Fibroblast of skin of right quadriceps (primary cell): ENCODE results near the gene TNIP2.

ENCODE experiments used
- DNase-seq: peaks from one replicate; pipeline ENCODE4 v3.0.0-alpha.2; 2013

The TNIP2 gene

DNA sequence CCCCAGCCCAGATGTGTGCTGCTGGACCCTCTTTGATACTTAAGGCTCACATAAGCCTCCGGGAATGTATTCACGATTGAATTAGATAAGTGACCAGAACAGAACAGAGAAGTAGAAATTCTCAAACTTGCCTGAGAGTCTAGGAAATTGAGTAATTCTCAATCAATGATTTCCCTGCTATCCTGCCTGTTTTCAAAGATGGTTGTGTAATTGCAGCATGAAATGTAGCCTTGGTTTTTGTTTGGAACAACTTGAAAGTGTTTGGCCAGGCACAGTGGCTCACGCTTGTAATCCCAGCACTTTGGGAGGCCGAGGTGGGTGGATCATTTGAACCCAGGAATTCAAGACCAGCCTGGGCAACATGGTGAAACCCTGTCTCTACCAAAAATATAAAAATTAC lies 41.2 kb downstream of the TNIP2 start:
- no peak for DNase-seq

DNA sequence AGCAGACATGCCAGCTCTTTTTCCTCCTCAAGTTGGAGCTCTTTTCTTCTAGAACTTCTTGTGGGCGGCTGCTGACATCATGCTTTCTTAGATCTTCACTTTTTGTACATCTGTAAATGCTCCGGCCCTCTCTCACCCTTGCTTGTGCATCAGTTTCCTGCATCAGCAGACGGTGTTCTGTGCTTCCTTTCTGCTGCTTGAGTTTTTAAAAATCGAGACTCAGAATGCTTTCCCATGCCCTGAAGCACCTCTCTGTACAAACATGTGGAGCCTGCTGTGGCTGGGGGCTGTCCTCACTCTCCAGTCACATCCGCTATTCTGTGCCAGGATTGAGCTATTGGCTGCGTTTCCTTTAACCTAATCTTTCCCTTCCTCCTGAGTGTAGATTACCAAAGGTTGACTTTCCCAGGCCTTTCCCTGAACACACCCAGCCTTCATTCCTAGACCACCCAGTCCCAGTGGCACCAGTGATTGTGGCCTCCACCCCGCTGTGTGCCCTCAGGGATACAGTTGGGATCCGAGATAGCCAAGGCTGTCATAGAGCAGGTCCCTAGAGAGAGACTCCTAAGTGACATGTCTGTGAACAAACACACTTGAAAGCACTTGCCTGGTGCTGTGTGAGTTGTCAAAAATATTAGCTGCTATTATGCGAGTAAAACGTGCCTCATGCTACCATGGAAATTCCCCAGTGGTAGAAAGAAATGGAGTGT lies 41.9 kb downstream of the TNIP2 start:
- DNase-seq, result no peak

DNA sequence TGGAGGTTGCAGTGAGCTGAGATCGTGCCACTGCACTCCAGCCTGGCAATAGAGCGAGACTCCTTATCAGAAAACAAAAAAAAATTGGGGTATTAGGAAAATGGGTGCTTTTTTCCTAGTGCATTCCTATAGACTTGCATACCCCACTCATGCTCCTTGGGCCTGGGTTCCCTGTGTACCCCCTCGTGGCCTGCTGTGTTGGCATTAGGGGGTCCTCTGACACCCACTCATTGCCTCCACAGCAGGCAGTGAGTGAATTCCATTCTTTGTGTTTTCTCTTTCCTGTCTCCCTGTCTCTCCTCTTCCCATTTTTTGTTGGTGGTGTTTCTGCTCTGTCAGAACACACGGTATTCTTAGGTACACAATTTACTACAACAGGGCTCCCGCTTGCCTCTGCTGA lies 42.8 kb downstream of the TNIP2 start:
- no peak for DNase-seq

DNA sequence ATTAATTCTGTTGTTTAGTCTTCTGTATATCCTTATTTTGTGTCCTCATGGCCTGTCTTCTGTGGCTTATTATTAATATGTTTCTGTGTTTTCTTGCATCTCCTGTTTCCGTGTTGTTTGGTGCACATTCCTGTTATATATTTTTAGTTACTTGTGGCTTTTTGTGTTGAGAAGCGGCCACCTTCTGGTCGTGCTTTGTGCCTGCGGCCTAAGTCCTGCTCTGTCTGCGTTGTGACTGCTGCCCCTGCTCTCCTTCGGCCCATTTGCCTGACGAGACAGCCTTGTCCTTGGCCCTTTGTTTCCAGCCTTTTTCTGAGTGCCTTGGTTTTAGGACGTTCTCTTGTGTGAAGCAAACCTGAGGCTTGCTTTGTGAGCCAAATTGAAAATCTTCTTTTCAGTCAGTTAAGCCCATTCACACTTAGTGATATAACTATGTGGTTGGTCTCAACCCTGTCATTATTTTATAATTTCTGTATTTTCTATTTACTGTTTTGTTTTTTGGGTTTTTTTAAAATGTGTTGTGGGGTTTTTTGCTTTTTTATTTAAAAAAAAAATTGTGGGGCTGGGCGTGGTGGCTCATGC lies 43.8 kb downstream of the TNIP2 start:
- DNase-seq, result no peak

DNA sequence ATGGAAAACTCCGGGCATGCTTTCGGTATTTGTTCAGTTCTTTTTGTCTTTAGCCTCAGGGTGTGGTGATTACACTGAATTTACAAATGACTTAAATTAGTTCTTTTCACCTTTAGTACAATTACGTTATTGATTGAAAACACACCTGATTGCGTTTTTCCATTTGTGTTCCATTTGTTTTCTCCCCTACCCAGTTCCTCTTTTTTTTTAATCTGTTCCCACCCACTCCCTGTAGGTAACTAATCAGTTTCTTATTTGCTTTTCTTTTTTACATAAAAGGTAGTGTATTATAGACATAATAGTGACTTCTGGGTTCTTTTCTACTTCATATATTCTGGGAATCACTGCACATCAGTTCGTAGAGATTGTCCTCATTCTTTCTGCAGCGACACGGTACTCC lies 53.4 kb downstream of the TNIP2 start:
- DNase-seq, result no peak

DNA sequence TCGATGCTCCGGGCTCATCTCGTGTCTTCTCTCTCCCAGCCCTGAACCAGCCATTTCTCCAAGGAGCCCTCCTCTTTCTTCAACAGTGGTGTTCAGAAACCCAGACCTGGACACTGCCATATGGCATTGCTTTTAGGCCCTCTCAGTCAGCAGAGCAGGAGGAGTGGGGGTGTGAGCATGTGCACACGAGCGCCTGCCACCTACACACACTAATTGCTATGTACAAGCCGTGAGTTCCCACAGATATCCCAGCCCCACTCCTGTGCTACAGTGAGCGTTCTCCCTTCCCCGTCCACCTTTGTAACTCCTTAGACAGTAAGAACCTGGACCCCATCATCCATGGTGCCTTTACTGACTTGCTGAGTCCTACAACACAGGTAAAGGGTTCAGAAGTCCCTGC lies 53.8 kb downstream of the TNIP2 start:
- no peak for DNase-seq

- DNase-seq, result no peak
Observed at GRCh38 chr4:2700031-2700430, 56.1 kb downstream of the TNIP2 start.

- no peak for DNase-seq
Observed at GRCh38 chr4:2699534-2699933, 56.6 kb downstream of the TNIP2 start.

- no peak for DNase-seq
Observed at GRCh38 chr4:2698951-2699505, 57.1 kb downstream of the TNIP2 start.

DNA sequence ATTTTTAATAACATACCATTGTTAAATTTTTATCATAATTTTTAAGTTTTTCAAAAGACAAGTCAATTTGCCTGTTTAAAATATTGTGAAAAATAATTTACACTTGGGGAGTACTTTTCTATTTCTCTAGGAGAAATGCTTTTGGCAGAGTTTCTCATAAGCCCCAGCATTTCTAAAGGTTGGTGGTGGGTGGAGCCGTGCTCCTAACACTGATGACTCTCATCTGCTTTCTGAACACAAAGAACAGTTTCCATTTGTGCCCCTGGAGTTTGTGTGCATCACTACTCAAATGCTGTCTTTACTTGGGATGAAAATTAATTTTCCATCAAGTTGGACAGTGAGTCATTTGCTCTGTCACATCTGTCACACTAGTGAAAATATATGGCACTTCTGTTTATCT lies 57.6 kb downstream of the TNIP2 start:
- DNase-seq, result no peak

DNA sequence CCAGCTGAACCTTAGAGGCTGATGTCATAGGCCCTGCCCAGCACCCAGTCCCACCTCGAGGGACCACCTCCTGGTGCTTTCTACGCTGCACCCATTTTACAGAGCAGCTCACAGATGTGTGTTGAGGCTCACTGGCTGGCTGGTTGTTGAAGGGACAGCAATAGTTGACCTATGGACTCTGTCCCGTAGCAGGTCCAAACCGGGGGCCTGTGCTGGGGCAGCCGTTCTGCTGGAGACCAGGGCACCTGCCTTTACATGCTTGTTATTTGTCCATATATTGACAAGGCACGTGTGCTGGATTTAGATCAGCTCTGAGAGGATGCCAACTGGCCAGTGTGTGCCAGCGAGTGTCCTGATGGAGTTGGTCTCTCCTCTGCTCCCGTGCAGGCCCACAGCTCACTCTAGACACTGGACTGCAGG lies 58.1 kb downstream of the TNIP2 start:
- no peak for DNase-seq

DNA sequence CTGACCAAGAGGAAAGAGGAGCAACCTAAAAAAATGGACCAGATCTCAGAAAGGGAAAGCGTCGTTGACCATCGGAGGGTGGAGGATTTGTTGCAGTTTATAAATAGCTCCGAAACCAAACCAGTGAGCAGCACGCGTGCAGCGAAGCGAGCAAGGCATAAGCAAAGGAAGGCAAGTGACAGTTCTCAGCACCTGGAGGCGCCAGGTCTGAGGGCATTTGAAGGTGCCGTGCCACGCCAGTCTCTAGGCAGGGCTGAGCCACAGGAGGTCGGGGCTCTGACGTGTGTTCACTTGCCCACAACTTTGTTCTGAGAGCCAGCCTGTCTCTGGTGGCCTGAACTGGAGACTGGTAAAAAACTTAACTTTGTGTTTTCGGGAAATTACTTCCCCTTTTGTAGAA lies 59.7 kb downstream of the TNIP2 start:
- DNase-seq, result no peak

- DNase-seq, result no peak
Observed at GRCh38 chr4:2695346-2696060, 60.6 kb downstream of the TNIP2 start.

DNA sequence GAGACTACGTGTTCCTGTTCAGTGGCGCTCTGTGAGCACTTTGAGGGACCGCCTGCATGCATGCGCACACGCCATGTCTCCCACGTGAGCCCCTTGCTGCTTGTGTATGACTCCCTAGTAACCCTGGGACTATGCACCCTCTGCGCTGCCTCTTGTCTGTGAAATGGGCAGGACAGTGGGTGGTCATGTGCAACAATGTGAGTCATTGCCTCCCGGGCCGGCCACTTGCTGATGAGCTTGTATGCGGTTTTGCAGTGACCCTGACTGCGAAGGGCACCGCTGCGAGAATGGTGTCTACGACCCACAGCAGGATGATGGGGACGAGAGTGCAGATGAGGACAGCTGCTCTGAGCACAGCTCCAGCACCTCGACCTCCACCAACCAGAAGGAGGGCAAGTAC lies 61.4 kb downstream of the TNIP2 start:
- no peak for DNase-seq

DNA sequence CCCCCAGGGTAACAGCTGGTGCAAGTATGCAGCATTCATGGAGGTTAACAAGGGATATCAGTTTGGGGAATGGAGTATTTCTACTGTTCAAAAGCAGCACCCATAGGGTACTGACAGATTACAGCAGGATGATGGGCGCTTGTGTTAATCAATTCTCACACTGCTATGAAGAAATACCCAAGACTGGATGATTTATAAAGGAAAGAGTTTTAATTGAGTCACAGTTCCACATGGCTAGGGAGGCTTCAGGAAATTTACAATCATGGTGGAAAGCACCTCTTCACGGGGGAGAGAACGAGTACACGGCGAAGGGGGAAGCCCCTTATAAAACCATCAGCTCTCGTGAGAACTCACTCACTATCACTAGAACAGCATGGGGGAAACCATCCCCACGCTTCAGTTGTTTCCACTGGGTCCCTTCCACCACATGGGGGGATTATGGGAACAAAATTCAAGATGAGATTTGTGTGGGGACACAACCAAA lies 64.1 kb downstream of the TNIP2 start:
- no peak for DNase-seq
